Suprapubic skin (tissue), 4 donors: ENCODE measurements around the gene PNPLA3.

Experiments used
- EP300 ChIP-seq: sonication (generic); formaldehyde crosslinking; IDR thresholded peaks from one replicate; pipeline ENCODE4 v1.6.1; 2017; ENCODE audit warnings: antibody characterized with exemption
- POLR2A ChIP-seq, 2 donors: fragments of 450-650 bp; IDR thresholded peaks; one replicate each; pipeline ENCODE4 v1.6.1; 2017; ENCODE audit warnings: antibody characterized with exemption in 2 of 2, mild to moderate bottlenecking in 2 of 2, moderate library complexity in 2 of 2
- POLR2AphosphoS5 ChIP-seq, 3 donors: sonication (generic); formaldehyde crosslinking; IDR thresholded peaks; one replicate each; pipeline ENCODE4 v1.6.1; 2017; ENCODE audit warnings: antibody characterized with exemption in 3 of 3
- TF ChIP-seq, protein P1 (sequence below), 2 donors: fragments of 200-600 bp in 1 of 2; fragments of 450-650 bp in 1 of 2; sonication (generic) in 1 of 2; IDR thresholded peaks; one replicate each; pipeline ENCODE4 v1.5.1; 2016 to 2019; ENCODE audit warnings: antibody characterized with exemption in 2 of 2, mild to moderate bottlenecking in 1 of 2, moderate library complexity in 1 of 2

DNA sequence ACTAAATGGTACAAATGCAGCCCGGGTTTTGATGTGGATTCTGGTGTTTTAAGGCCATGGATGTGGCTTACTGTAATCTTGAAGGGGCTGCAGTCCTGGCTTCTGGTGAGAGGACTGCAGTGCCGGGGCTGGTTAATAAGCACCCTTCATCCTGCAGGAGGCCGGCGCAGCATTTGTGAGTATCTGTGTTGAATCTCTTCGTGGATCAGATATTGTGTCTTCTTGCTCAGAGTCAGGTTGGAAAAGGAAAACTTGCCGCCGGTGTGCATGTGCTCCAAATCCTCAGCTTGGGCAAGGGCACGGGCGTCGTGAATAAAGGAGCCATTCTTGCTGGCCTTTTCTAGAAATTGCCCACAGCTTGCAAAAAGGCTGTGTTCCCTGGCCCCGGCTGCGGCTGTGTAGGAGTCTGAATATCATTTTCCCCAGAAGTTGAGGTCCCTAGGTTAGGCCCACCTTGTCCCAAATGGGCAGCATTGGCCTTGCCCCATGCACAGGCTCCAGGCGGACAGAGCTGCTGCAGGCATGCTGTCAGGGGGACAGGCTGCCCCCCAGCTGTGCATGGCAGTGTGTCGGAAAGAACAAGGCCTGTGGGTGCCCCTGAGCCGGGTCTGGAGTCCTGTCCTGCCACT lies 71.6 kb downstream of the PNPLA3 start:
- TF ChIP-seq EP300 (no peak), POLR2A (IDR thresholded peaks at IDR 0.05) (no peak), POLR2AphosphoS5 (IDR thresholded peaks at IDR 0.05) (no peak)
- TF ChIP-seq, protein P1, sequence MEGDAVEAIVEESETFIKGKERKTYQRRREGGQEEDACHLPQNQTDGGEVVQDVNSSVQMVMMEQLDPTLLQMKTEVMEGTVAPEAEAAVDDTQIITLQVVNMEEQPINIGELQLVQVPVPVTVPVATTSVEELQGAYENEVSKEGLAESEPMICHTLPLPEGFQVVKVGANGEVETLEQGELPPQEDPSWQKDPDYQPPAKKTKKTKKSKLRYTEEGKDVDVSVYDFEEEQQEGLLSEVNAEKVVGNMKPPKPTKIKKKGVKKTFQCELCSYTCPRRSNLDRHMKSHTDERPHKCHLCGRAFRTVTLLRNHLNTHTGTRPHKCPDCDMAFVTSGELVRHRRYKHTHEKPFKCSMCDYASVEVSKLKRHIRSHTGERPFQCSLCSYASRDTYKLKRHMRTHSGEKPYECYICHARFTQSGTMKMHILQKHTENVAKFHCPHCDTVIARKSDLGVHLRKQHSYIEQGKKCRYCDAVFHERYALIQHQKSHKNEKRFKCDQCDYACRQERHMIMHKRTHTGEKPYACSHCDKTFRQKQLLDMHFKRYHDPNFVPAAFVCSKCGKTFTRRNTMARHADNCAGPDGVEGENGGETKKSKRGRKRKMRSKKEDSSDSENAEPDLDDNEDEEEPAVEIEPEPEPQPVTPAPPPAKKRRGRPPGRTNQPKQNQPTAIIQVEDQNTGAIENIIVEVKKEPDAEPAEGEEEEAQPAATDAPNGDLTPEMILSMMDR (IDR thresholded peaks at IDR 0.05): no peak
